Caco-2 (cell line): ENCODE results near the gene SNAI1. TPM values are rescaled to one million over a fixed set of nuclear protein-coding genes. Genes with fewer than 3 reads are reported as not detected.
"Not testable (repeated sequence)": the region's sequence is repeated elsewhere in the genome, so short reads cannot be mapped to it uniquely, and the experiment has no call there.

Source experiments
- BruUV-seq: library from RNA; stranded (reverse); fragments of 400-500 nt; replicated peaks from 2 replicates; lab custom pipeline; 2021; lab: Mats Ljungman, UMichigan
- CTCF ChIA-PET: fragments of 300-600 bp; sonication (Branson Sonifier 250); formaldehyde crosslinking; loops from one replicate; lab custom pipeline; 2022; ENCODE audit warnings: antibody characterized with exemption; lab: Charles Lee
- POLR2A ChIA-PET: fragments of 300-600 bp; sonication (Branson Sonifier 250); formaldehyde crosslinking; loops from one replicate; lab custom pipeline; 2022; ENCODE audit warnings: antibody characterized with exemption; lab: Charles Lee
- DNase-seq, 2 experiments: peaks; one replicate each; pipeline versions ENCODE4 v3.0.0 to v3.0.0-alpha.2; 2020 to 2022
- H3K27me3 ChIP-seq: replicated peaks from 2 replicates; pipeline ENCODE4 v1.6.0; 2011; ENCODE audit warnings: low read length; ENCODE audit not compliant: control insufficient read depth, insufficient read depth
- H3K36me3 ChIP-seq: 2 replicates; pipeline ENCODE4 v1.5.1; 2011; ENCODE audit warnings: low read length; ENCODE audit not compliant: control insufficient read depth, insufficient read depth
- H3K4me1 ChIP-seq: fragments of 250-450 bp; sonication (Bioruptor Pico); 2 replicates; pipeline ENCODE4 v1.5.1; 2020; ENCODE audit warnings: mild to moderate bottlenecking
- H3K4me3 ChIP-seq: 2 replicates; pipeline ENCODE4 v1.5.1; 2011; ENCODE audit warnings: low read depth, mild to moderate bottlenecking, control low read depth, low read length
- H3K9me3 ChIP-seq: fragments of 250-450 bp; sonication (Bioruptor Pico); 2 replicates; pipeline ENCODE4 v1.5.1; 2020; ENCODE audit warnings: mild to moderate bottlenecking, moderate library complexity
- H3K27ac Mint-ChIP-seq: one replicate; pipeline ENCODE4 v1.8.0; 2022; ENCODE audit warnings: mixed read lengths; ENCODE audit not compliant: unreplicated experiment
- H3K27me3 Mint-ChIP-seq: one replicate; pipeline ENCODE4 v1.8.0; 2022; ENCODE audit warnings: mixed read lengths; ENCODE audit not compliant: insufficient read depth, unreplicated experiment
- H3K36me3 Mint-ChIP-seq: one replicate; pipeline ENCODE4 v1.8.0; 2022; ENCODE audit warnings: mild to moderate bottlenecking, mixed read lengths; ENCODE audit not compliant: insufficient read depth, unreplicated experiment
- H3K4me1 Mint-ChIP-seq: one replicate; pipeline ENCODE4 v1.8.0; 2022; ENCODE audit warnings: low read depth, mixed read lengths; ENCODE audit not compliant: unreplicated experiment
- H3K4me3 Mint-ChIP-seq: one replicate; pipeline ENCODE4 v1.8.0; 2022; ENCODE audit warnings: mild to moderate bottlenecking, moderate library complexity, mixed read lengths; ENCODE audit not compliant: unreplicated experiment
- H3K9me3 Mint-ChIP-seq: one replicate; pipeline ENCODE4 v1.8.0; 2022; ENCODE audit warnings: mixed read lengths; ENCODE audit not compliant: unreplicated experiment
- intact Hi-C: fragments of 100-400 bp; cut with micrococcal nuclease; formaldehyde crosslinking; loops from one replicate; pipeline ENCODE4 v1.10.0; 2022; ENCODE audit not compliant: unreplicated experiment
- total RNA-seq: library from RNA; stranded (reverse); gene quantifications from 2 replicates; pipeline ENCODE4 v1.2.3, GENCODE V29; 2022
- TF ChIP-seq, protein P1 (sequence below), 2 experiments: fragments of 200-600 bp in 1 of 2; IDR thresholded peaks; 1 replicate in 1 of 2; 2 replicates in 1 of 2; pipeline versions ENCODE4 v1.5.1 to v1.8.0; 2011 to 2022; ENCODE audit warnings: antibody characterized with exemption in 1 of 2, control low read depth in 1 of 2, inconsistent platforms in 1 of 2, low read depth in 1 of 2, low read length in 1 of 2, mild to moderate bottlenecking in 1 of 2, moderate library complexity in 1 of 2; ENCODE audit not compliant: insufficient read depth in 1 of 2, severe bottlenecking in 1 of 2, unreplicated experiment in 1 of 2

SNAI1 gene
- total RNA-seq, 1 experiment from 2014 or later, result 10.9 TPM

GRCh38 chr20:49976542-49976941, 6.2 kb upstream of the SNAI1 start:
- Mint-ChIP-seq H3K4me3 (peak overlapping the region; percentile 22), H3K27me3 (no peaks in the 10 kb centered on the region), H3K9me3 (no peaks in the 10 kb centered on the region), H3K27ac (peak overlapping the region; percentile 82), H3K4me1 (peaks cover 22% of the 10 kb centered on the region), H3K36me3 (peaks cover 7% of the 10 kb centered on the region)
- TF ChIP-seq, protein P1, sequence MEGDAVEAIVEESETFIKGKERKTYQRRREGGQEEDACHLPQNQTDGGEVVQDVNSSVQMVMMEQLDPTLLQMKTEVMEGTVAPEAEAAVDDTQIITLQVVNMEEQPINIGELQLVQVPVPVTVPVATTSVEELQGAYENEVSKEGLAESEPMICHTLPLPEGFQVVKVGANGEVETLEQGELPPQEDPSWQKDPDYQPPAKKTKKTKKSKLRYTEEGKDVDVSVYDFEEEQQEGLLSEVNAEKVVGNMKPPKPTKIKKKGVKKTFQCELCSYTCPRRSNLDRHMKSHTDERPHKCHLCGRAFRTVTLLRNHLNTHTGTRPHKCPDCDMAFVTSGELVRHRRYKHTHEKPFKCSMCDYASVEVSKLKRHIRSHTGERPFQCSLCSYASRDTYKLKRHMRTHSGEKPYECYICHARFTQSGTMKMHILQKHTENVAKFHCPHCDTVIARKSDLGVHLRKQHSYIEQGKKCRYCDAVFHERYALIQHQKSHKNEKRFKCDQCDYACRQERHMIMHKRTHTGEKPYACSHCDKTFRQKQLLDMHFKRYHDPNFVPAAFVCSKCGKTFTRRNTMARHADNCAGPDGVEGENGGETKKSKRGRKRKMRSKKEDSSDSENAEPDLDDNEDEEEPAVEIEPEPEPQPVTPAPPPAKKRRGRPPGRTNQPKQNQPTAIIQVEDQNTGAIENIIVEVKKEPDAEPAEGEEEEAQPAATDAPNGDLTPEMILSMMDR (IDR thresholded peaks at IDR 0.05; ENCODE audit: insufficient read depth in 1 of 2, low read depth in 1 of 2, low read length in 1 of 2, severe bottlenecking in 1 of 2, unreplicated experiment in 1 of 2), result no peak
- ChIA-PET CTCF (interaction anchor here (0.6 to 11.4 kb wide), 3 partner anchors 36 to 116 kb away, joined by 4 to 433 read pairs (median 4); no protein-coding TSS in a partner anchor), POLR2A (interaction anchor here (0.6 kb wide), 1 partner anchor 11 kb away, joined by 3 read pairs; no protein-coding TSS in a partner anchor)
- Histone ChIP-seq H3K27me3 (no peaks in the 10 kb centered on the region), H3K4me1 (peaks cover 41% of the 10 kb centered on the region), H3K36me3 (no peaks in the 10 kb centered on the region), H3K4me3 (no peak overlapping the region), H3K9me3 (no peaks in the 10 kb centered on the region)
- BruUV-seq, result no TSS peak
- no peak for DNase-seq
- intact Hi-C loops, result loop anchor here (2.0 to 5.0 kb wide), 4 partner anchors 40 to 486 kb away; partner anchors contain the start of genes PEDS1 and RNF114

GRCh38 chr20:49977740-49978139, 5.0 kb upstream of the SNAI1 start:
- POLR2A ChIA-PET, result interaction anchor here (0.6 kb wide), 1 partner anchor 33 kb away, joined by 3 read pairs; no protein-coding TSS in a partner anchor
- not testable (repeated sequence) for H3K4me3 Mint-ChIP-seq, H3K4me3 ChIP-seq, DNase-seq, H3K27me3 Mint-ChIP-seq, H3K27me3 ChIP-seq, H3K9me3 ChIP-seq, H3K36me3 ChIP-seq, H3K9me3 Mint-ChIP-seq, BruUV-seq
- peaks cover 30% of the 10 kb centered on the region for H3K4me1 Mint-ChIP-seq
- H3K36me3 Mint-ChIP-seq, result peaks cover 12% of the 10 kb centered on the region
- intact Hi-C loops, result loop anchor here (2.0 to 5.0 kb wide), 4 partner anchors 41 to 485 kb away; partner anchors contain the start of genes PEDS1 and RNF114
- CTCF ChIA-PET, result interaction anchor here (0.6 to 11.4 kb wide), 8 partner anchors 7 to 246 kb away, joined by 3 to 433 read pairs (median 14); no protein-coding TSS in a partner anchor
- H3K27ac Mint-ChIP-seq, result peak overlapping the region; percentile 82
- peaks cover 50% of the 10 kb centered on the region for H3K4me1 ChIP-seq

DNA sequence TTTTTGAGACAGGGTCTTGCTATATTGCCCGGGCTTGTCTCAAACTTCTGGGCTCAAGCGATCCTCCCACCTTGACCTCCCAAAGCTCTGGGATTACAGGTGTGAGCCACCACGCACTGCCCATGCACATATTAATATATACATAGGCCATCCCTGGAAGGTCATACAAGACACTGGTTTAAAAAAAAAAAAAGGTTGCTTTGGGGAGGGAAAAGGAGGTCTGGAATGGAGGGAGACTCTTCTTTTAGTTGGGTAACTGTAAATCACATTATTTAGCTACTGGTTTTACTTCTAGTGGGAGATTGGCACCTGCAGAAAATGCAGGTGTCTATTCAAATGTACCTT, 4.1 kb upstream of the SNAI1 start:
- Mint-ChIP-seq H3K4me1 (peaks cover 30% of the 10 kb centered on the region), H3K4me3 (peak overlapping the region; percentile 53), H3K27me3 (no peaks in the 10 kb centered on the region), H3K27ac (peak overlapping the region; percentile 3), H3K36me3 (peaks cover 22% of the 10 kb centered on the region), H3K9me3 (no peaks in the 10 kb centered on the region)
- TF ChIP-seq, protein P1 (IDR thresholded peaks at IDR 0.05; ENCODE audit: insufficient read depth in 1 of 2, low read depth in 1 of 2, low read length in 1 of 2, severe bottlenecking in 1 of 2, unreplicated experiment in 1 of 2), result no peak
- intact Hi-C loops, result loop anchor here (1.0 to 5.0 kb wide), 5 partner anchors 93 to 484 kb away; partner anchors contain the start of gene PEDS1
- ChIA-PET CTCF (interaction anchor here (0.5 to 11.4 kb wide), 41 partner anchors 8 to 772 kb away, joined by 3 to 433 read pairs (median 6); partner anchors contain the start of genes PEDS1 and RNF114), POLR2A (interaction anchor here (0.5 to 1.9 kb wide), 2 partner anchors 93 to 121 kb away, joined by 4 to 22 read pairs; no protein-coding TSS in a partner anchor)
- Histone ChIP-seq H3K9me3 (no peaks in the 10 kb centered on the region), H3K36me3 (no peaks in the 10 kb centered on the region), H3K27me3 (no peaks in the 10 kb centered on the region), H3K4me1 (peaks cover 52% of the 10 kb centered on the region), H3K4me3 (peak overlapping the region; percentile 48; the same call in 1 of the 2 replicates)
- DNase-seq, result no peak
- no TSS peak for BruUV-seq
